Neural cell (in vitro differentiated cells): ENCODE results near the gene SIX2.

Experiments used
- EZH2 ChIP-seq: fragments of 200-600, 300-800 bp; shearing (Covaris generic), sonication (generic); IDR thresholded peaks from 2 replicates; pipeline ENCODE4 v1.6.1; 2014; ENCODE audit warnings: antibody characterized with exemption, low read length, borderline replicate concordance, mild to moderate bottlenecking; ENCODE audit not compliant: insufficient read depth, poor library complexity, severe bottlenecking
- POLR2AphosphoS5 ChIP-seq: IDR thresholded peaks from 2 replicates; pipeline ENCODE4 v1.6.1; 2012
- RAD21 ChIP-seq: fragments of 450-650 bp; conservative IDR thresholded peaks from 2 replicates; pipeline ENCODE4 v1.6.1; 2014; ENCODE audit warnings: antibody characterized with exemption, mild to moderate bottlenecking, moderate library complexity
- SMC3 ChIP-seq: fragments of 450-650 bp; conservative IDR thresholded peaks from 2 replicates; pipeline ENCODE4 v1.6.1; 2014; ENCODE audit warnings: antibody characterized with exemption, mild to moderate bottlenecking, moderate library complexity; ENCODE audit not compliant: poor library complexity
- TAF1 ChIP-seq: IDR thresholded peaks from 2 replicates; pipeline ENCODE4 v1.6.1; 2012; ENCODE audit warnings: low read depth
- TF ChIP-seq, protein P1 (sequence below): fragments of 450-650 bp; IDR thresholded peaks from 2 replicates; pipeline ENCODE4 v1.5.1; 2014; ENCODE audit warnings: antibody characterized with exemption, mild to moderate bottlenecking, moderate library complexity; ENCODE audit not compliant: poor library complexity, severe bottlenecking

DNA sequence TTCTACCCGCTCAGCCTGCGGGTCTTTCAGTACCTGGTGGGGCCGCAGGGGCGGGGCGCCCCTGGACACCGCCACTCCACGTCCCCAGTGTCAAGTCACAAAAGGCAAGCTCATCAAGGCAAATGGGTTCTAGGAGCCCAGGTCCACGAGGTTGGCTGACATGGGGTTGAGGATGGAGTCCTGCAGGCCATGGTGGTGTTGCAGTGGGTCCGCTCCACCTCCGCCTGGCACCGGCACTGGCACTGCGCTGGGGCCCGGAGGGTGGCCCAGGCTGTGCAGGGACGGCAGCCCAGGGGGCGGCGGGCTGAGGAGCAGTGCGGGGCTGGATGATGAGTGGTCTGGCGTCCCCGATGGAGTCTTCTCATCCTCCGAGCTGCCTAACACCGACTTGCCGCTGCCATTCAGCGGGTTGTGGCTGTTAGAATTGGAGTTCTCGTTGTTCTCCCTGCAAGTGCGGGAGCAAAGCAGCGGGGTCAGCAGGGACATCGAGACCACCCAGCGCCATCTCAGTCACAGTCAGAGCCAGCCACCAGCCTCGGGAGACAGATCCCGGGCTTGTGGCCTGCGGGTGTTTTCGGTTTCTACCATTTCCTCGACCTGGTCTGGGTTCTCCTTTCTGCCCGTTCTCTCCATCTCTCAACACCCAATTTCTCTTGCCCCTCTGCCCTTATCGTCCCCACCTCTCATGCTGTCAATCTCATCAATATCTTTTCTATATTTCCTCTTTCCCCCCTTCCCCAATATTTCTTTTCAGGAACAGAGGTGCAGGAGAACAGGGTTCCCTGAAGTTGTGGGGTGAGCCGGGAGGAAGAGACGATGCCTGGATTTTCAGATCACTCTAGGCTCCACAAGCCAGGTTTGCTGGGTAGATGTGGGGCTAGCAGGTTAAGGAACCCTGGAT, 3.0 kb downstream of the SIX2 start:
- TF ChIP-seq, protein P1, sequence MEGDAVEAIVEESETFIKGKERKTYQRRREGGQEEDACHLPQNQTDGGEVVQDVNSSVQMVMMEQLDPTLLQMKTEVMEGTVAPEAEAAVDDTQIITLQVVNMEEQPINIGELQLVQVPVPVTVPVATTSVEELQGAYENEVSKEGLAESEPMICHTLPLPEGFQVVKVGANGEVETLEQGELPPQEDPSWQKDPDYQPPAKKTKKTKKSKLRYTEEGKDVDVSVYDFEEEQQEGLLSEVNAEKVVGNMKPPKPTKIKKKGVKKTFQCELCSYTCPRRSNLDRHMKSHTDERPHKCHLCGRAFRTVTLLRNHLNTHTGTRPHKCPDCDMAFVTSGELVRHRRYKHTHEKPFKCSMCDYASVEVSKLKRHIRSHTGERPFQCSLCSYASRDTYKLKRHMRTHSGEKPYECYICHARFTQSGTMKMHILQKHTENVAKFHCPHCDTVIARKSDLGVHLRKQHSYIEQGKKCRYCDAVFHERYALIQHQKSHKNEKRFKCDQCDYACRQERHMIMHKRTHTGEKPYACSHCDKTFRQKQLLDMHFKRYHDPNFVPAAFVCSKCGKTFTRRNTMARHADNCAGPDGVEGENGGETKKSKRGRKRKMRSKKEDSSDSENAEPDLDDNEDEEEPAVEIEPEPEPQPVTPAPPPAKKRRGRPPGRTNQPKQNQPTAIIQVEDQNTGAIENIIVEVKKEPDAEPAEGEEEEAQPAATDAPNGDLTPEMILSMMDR = no peak
- no peak for TF ChIP-seq SMC3
- no peak for TF ChIP-seq RAD21
- no peak for TF ChIP-seq TAF1
- TF ChIP-seq POLR2AphosphoS5 = no peak
- TF ChIP-seq EZH2 = no peak
